HG03354 (cell line): ENCODE results near the gene CAPN5.
"Not testable (repeated sequence)": the region's sequence is repeated elsewhere in the genome, so short reads cannot be mapped to it uniquely, and the experiment has no call there.

Experiments
- ATAC-seq: cut with Tn5 transposase; IDR thresholded peaks from one replicate; pipeline ENCODE4 v1.9.1; 2021; ENCODE audit warnings: mild to moderate bottlenecking; ENCODE audit not compliant: unreplicated experiment, poor library complexity, severe bottlenecking

CAPN5 gene

GRCh38 chr11:77040889-77041288 lies 25.9 kb upstream of the CAPN5 start:
- ATAC-seq: no peak

GRCh38 chr11:77042111-77042726 lies 24.6 kb upstream of the CAPN5 start:
- no peak for ATAC-seq

GRCh38 chr11:77044356-77044755 lies 22.4 kb upstream of the CAPN5 start:
- no peak for ATAC-seq

DNA sequence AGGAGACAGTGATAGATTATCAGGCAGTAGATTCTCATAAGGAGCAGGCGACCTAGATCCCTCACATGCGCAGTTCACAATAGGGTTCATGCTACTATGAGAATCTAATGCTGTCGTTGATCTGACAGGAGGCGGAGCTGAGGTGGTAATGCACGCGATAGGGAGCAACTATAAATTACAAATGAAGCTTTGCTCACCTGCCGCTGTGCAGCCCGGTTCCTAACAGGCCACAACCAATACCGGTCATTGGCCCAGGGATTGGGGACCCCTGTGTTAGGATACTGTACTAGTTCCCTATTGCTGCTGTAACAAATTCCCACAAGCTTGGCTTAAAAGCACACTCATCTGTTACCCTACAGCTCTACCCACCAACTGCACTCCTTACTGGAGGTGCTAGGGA lies 21.9 kb upstream of the CAPN5 start:
- ATAC-seq: no peak

GRCh38 chr11:77046060-77046501 lies 20.7 kb upstream of the CAPN5 start:
- no peak for ATAC-seq

- peak; percentile 90 for ATAC-seq
These were observed 19.5 kb upstream of the CAPN5 start for GRCh38 chr11:77047007-77047927.

DNA sequence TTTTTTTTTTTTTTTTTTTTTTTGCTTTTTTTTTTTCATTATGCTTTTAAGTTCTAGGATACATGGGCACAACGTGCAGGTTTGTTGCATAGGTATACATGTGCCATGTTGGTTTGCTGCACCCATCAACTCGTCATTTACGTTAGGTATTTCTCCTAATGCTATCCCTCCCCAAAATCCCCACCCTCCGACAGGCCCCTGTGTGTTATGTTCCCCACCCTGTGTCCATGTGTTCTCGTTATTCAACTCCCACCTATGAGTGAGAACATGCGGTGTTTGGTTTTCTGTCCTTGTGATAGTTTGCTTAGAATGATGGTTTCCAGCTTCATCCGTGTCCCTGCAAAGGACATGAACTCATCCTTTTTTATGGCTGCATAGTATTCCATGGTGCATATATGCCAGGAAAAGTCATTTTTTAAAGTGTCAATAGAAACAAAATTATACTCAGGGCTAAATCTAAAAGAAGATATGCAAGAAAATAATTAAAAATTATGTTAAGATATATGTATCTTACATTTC lies 18.8 kb upstream of the CAPN5 start:
- not testable (repeated sequence) for ATAC-seq

- ATAC-seq: no peak
These were observed 17.7 kb upstream of the CAPN5 start for GRCh38 chr11:77049026-77049425.

GRCh38 chr11:77051511-77051910 lies 15.3 kb upstream of the CAPN5 start:
- ATAC-seq: no peak

GRCh38 chr11:77052518-77052917 lies 14.3 kb upstream of the CAPN5 start:
- no peak for ATAC-seq

DNA sequence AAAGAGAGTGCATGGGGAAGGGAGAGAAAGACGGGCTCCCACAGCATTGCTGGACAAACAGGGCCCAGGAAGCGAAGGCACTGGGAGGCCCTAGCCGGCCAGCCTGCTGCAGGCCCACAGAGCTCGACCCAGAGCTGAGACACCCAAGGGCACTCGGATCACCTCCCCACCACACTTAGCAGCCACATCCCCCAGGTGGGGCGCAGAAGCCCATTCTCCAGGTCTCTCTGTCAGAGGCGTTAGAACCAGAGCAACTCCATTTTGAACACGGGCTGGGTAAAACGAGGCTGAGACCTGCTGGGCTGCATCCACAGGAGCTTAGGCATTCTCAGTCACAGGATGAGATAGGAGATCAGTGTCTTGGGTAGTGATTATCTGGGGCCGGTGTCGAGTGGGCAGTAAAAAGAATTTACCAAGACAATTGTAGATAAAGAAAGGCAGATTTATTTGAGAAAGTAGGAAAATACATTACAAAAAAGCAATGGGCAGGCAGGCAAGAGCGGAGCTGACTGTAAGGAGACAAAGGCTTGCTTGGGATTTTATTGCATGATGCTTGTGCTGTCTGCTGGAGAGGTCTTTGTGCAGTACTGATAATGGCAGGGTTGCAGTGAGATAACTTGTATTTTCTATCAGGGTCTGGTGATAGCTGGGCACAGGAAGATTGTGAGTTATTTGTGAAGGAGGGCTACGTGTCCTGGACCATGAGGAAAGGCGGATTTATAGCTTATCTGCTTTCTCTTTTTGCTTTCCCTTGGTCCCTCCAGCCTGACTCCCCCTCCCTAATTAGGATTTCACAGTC lies 13.4 kb upstream of the CAPN5 start:
- no peak for ATAC-seq

- ATAC-seq: no peak
These were observed 12.7 kb upstream of the CAPN5 start for GRCh38 chr11:77054084-77054483.

- ATAC-seq: no peak
These were observed 11.6 kb upstream of the CAPN5 start for GRCh38 chr11:77055101-77055561.

DNA sequence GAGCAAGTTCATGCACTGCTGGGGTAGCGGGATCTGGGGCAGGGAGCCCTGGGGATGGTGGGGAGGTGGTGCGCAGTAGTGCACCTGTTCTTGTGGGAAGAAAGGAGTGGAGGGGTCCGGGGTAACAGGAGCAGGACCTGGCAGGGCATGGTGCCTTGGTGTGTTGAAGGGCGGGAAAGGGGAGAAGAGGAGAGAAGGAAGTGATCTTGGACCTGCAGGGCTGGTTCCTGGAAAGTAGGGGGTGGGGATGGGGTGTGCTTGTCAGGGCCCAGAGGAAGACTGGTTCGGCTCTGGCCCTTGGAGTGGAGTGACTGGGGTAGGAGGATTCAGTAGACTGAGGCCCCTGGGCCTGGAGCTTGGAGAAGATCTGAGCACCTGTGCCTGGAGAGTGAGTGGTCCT lies 10.9 kb upstream of the CAPN5 start:
- ATAC-seq: no peak

GRCh38 chr11:77056814-77057402 lies 9.9 kb upstream of the CAPN5 start:
- no peak for ATAC-seq

GRCh38 chr11:77057938-77058474 lies 8.8 kb upstream of the CAPN5 start:
- no peak for ATAC-seq

GRCh38 chr11:77058900-77059299 lies 7.9 kb upstream of the CAPN5 start:
- ATAC-seq: no peak

DNA sequence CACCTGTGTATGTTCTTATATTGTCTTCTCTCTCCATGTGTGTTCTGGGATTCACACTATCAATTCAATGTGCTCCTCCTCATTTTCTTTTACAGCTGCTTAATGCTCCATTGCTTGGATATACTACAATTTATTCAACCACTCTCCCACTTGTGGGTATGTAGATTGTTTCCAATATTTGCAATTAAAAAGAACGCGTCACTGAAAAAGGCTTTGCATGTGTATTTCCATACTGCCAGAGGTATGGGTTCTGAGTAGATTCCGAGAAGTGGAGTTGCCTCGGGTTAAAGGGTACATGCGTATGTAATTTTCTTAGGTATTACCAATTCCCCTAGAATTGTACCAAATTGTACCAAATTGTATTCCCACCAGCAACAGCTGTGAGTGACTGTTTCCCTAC lies 7.0 kb upstream of the CAPN5 start:
- no peak for ATAC-seq

DNA sequence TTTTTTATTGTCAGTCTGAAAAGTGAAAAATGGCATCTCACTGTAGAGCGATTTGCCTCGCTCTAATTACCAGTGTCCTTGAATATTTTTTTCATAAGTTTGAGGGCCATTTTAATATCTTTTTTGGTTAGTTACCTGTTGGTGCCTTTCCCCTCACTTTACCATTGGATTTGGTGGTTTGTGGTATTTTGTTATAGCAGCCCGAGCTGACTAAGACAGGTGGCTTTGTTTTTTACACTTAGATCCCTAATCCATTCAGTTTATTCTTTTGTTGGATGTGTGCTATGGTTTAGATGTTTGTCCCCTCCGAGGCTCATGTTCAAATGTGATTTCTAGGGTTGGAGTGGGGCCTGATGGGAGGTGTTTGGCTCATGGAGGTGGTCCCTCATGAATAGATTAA lies 6.5 kb upstream of the CAPN5 start:
- no peak for ATAC-seq
